IPS DF 6.9 (cell line): ENCODE data around the gene CDC42.

Experiments used
- DNase-seq: peaks from one replicate; pipeline ENCODE4 v3.0.0-alpha.2; 2013; ENCODE audit warnings: low read depth, low spot score
- H3K27ac ChIP-seq: one replicate; pipeline ENCODE4 v1.5.1; 2013; ENCODE audit warnings: low read length, control low read depth
- H3K27me3 ChIP-seq: 2 replicates; pipeline ENCODE4 v1.6.1; 2013; ENCODE audit warnings: mild to moderate bottlenecking, low read length; ENCODE audit not compliant: control insufficient read depth, insufficient read depth
- H3K36me3 ChIP-seq: 2 replicates; pipeline ENCODE4 v1.6.1; 2013; ENCODE audit warnings: low read length; ENCODE audit not compliant: control insufficient read depth, insufficient read depth
- H3K4me1 ChIP-seq: 2 replicates; pipeline ENCODE4 v1.6.1; 2013; ENCODE audit warnings: low read length; ENCODE audit not compliant: control insufficient read depth, insufficient read depth
- H3K4me3 ChIP-seq: 2 replicates; pipeline ENCODE4 v1.5.1; 2013; ENCODE audit warnings: mild to moderate bottlenecking, low read length
- H3K9me3 ChIP-seq: 2 replicates; pipeline ENCODE4 v1.6.1; 2013; ENCODE audit warnings: low read length, inconsistent platforms; ENCODE audit not compliant: control insufficient read depth, insufficient read depth
- WGBS: extraction: QIAGEN DNeasy Blood & Tissue Kit; methylation state at CpG from one replicate; pipeline ENCODE4 v1.1.7; 2013; ENCODE audit warnings: mixed read lengths, missing lambda C conversion rate; ENCODE audit not compliant: insufficient read length, insufficient coverage; 5-methylcytosine and 5-hydroxymethylcytosine counted together

CDC42 gene

GRCh38 chr1:22037520-22037919, 15.0 kb upstream of the CDC42 start:
- H3K27me3 ChIP-seq = no peaks in the 10 kb centered on the region
- DNase-seq = no peak
- no peak overlapping the region for H3K27ac ChIP-seq
- H3K4me3 ChIP-seq = no peak overlapping the region
- no CpG with 5 or more reads among the region's 7 CpGs for WGBS
- no peaks in the 10 kb centered on the region for H3K9me3 ChIP-seq
- H3K36me3 ChIP-seq = no peaks in the 10 kb centered on the region
- peaks cover 4% of the 10 kb centered on the region; the same call in 1 of the 2 replicates for H3K4me1 ChIP-seq

DNA sequence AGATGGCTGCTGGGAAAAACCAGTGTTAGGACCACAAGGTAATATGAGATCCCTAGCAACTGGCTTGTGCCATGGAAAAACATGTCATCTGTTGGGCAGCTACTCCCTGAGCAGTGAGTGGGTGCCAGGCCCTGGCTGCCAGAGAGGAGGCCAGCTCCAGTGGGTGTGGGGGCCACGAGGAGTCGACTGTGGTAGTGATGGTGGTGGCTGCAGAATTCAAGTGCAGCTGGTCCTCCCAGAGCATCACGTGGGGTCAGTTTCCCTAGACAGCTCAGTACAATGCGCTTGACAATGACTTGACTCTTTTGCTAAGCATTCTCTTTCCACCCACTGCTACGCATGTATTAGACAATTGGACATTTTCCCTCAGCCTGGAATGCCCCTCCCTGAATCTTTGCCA, 14.5 kb upstream of the CDC42 start:
- Histone ChIP-seq H3K36me3 (no peaks in the 10 kb centered on the region), H3K4me1 (peaks cover 4% of the 10 kb centered on the region; the same call in 1 of the 2 replicates), H3K27ac (no peak overlapping the region), H3K4me3 (no peak overlapping the region), H3K27me3 (no peaks in the 10 kb centered on the region), H3K9me3 (no peaks in the 10 kb centered on the region)
- WGBS = no CpG with 5 or more reads among the region's 5 CpGs
- no peak for DNase-seq

DNA sequence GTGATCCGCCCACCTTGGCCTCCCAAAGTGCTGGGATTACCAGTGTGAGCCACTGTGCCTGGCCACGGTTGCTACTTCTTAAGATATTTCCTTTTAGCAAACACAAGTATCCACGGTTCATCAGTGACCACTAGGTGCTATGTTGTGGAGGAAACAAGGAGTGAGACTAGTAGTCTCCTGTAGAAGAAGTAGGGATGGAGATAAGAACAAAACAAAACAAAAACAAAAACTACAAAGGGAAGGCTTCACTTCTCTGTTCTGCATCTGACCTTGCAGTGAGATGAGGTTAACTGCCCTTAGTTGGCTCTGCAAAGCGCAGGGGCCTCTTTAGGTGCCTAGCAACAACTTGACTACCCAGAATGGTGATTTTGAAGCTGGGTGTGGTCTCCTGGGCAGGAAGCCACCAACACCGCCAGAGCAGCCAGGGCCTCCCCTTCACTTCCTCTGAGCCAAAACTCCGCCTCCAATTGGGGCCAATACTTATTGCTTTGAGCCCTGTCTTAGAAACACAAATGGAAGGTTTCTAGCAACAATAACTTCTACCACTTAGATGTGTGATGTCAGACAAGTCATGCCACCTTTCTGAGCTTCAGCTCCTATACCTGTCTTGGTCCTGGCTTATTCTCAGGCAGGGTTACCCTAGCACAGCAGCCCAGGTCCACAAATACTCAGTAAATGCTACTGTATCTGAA, 12.8 kb upstream of the CDC42 start:
- no CpG with 5 or more reads among the region's 6 CpGs for WGBS
- Histone ChIP-seq H3K36me3 (no peaks in the 10 kb centered on the region), H3K9me3 (no peaks in the 10 kb centered on the region), H3K27me3 (no peaks in the 10 kb centered on the region), H3K27ac (no peak overlapping the region), H3K4me1 (peaks cover 4% of the 10 kb centered on the region; the same call in 1 of the 2 replicates), H3K4me3 (no peak overlapping the region)
- no peak for DNase-seq

GRCh38 chr1:22040286-22040623, 12.3 kb upstream of the CDC42 start:
- no peak for DNase-seq
- Histone ChIP-seq H3K27ac (no peak overlapping the region), H3K9me3 (no peaks in the 10 kb centered on the region), H3K4me1 (peaks cover 4% of the 10 kb centered on the region; the same call in 1 of the 2 replicates), H3K36me3 (no peaks in the 10 kb centered on the region), H3K4me3 (no peak overlapping the region), H3K27me3 (no peaks in the 10 kb centered on the region)
- no CpG with 5 or more reads among the region's 5 CpGs for WGBS

- no peaks in the 10 kb centered on the region for H3K9me3 ChIP-seq
- H3K27me3 ChIP-seq = no peaks in the 10 kb centered on the region
- peaks cover 4% of the 10 kb centered on the region; the same call in 1 of the 2 replicates for H3K4me1 ChIP-seq
- WGBS = no CpG with 5 or more reads among the region's 1 CpG
- no peak overlapping the region for H3K27ac ChIP-seq
- H3K4me3 ChIP-seq = no peak overlapping the region
- DNase-seq = no peak
- H3K36me3 ChIP-seq = no peaks in the 10 kb centered on the region
These were observed 11.0 kb upstream of the CDC42 start for GRCh38 chr1:22041505-22041904.

- no CpG with 5 or more reads among the region's 3 CpGs for WGBS
- Histone ChIP-seq H3K27ac (no peak overlapping the region), H3K4me1 (peaks cover 4% of the 10 kb centered on the region; the same call in 1 of the 2 replicates), H3K4me3 (no peak overlapping the region), H3K36me3 (no peaks in the 10 kb centered on the region), H3K9me3 (no peaks in the 10 kb centered on the region), H3K27me3 (no peaks in the 10 kb centered on the region)
- DNase-seq = no peak
These were observed 9.2 kb upstream of the CDC42 start for GRCh38 chr1:22043198-22043769.

- DNase-seq = no peak
- H3K9me3 ChIP-seq = no peaks in the 10 kb centered on the region
- no peaks in the 10 kb centered on the region for H3K36me3 ChIP-seq
- no CpG with 5 or more reads among the region's 3 CpGs for WGBS
- peaks cover 1% of the 10 kb centered on the region; the same call in 1 of the 2 replicates for H3K4me1 ChIP-seq
- no peak overlapping the region for H3K4me3 ChIP-seq
- H3K27ac ChIP-seq = no peak overlapping the region
- H3K27me3 ChIP-seq = no peaks in the 10 kb centered on the region
These were observed 7.7 kb upstream of the CDC42 start for GRCh38 chr1:22044690-22045420.

- Histone ChIP-seq H3K36me3 (no peaks in the 10 kb centered on the region), H3K4me3 (no peak overlapping the region), H3K27me3 (no peaks in the 10 kb centered on the region), H3K27ac (no peak overlapping the region), H3K4me1 (no peaks in the 10 kb centered on the region), H3K9me3 (no peaks in the 10 kb centered on the region)
- DNase-seq = no peak
- WGBS = no CpG with 5 or more reads among the region's 2 CpGs
These were observed 6.8 kb upstream of the CDC42 start for GRCh38 chr1:22045604-22046228.

- no peak overlapping the region for H3K27ac ChIP-seq
- H3K4me1 ChIP-seq = no peaks in the 10 kb centered on the region
- DNase-seq = no peak
- H3K36me3 ChIP-seq = no peaks in the 10 kb centered on the region
- no peaks in the 10 kb centered on the region for H3K9me3 ChIP-seq
- no peak overlapping the region; the same call in 1 of the 2 replicates for H3K4me3 ChIP-seq
- WGBS = no CpG with 5 or more reads among the region's 8 CpGs
- H3K27me3 ChIP-seq = no peaks in the 10 kb centered on the region
These were observed 3.9 kb upstream of the CDC42 start for GRCh38 chr1:22048351-22049192.

GRCh38 chr1:22050330-22050729, 2.2 kb upstream of the CDC42 start:
- no peak overlapping the region for H3K27ac ChIP-seq
- no CpG with 5 or more reads among the region's 3 CpGs for WGBS

More at GRCh38 chr1:22050330-22050729, 2.2 kb upstream of the CDC42 start:
- no peaks in the 10 kb centered on the region for H3K36me3 ChIP-seq
- H3K9me3 ChIP-seq = no peaks in the 10 kb centered on the region
- no peaks in the 10 kb centered on the region for H3K27me3 ChIP-seq
- no peak overlapping the region for H3K4me3 ChIP-seq
- H3K4me1 ChIP-seq = no peaks in the 10 kb centered on the region
- no peak for DNase-seq
